GM18526 (cell line): ENCODE data around the gene AVPR2.

Experiments used
- POLR2A ChIP-seq: IDR thresholded peaks from 3 replicates; pipeline ENCODE4 v1.6.1; 2011; ENCODE audit not compliant: insufficient read length; ENCODE audit errors: extremely low read depth

Gene AVPR2

GRCh38 chrX:153889123-153889522 lies 15.3 kb upstream of the AVPR2 start:
- no peak for TF ChIP-seq POLR2A

GRCh38 chrX:153897899-153898298 lies 6.6 kb upstream of the AVPR2 start:
- no peak for TF ChIP-seq POLR2A

- TF ChIP-seq POLR2A = no peak
These were observed 3.4 kb upstream of the AVPR2 start for GRCh38 chrX:153900831-153901752.

- no peak for TF ChIP-seq POLR2A
These were observed 2.7 kb upstream of the AVPR2 start for GRCh38 chrX:153901753-153902140.

- no peak for TF ChIP-seq POLR2A
These were observed 2.1 kb upstream of the AVPR2 start for GRCh38 chrX:153902385-153902784.

- TF ChIP-seq POLR2A = no peak
These were observed 1.1 kb upstream of the AVPR2 start for GRCh38 chrX:153903238-153903980.

- TF ChIP-seq POLR2A = no peak
These were observed 1.1 kb downstream of the AVPR2 start for GRCh38 chrX:153905481-153906095.

GRCh38 chrX:153906126-153906917 lies 1.8 kb downstream of the AVPR2 start:
- TF ChIP-seq POLR2A = no peak

GRCh38 chrX:153907456-153907855 lies 3.0 kb downstream of the AVPR2 start:
- no peak for TF ChIP-seq POLR2A

- no peak for TF ChIP-seq POLR2A
These were observed 3.9 kb downstream of the AVPR2 start for GRCh38 chrX:153908219-153908860.

GRCh38 chrX:153909024-153909979 lies 4.8 kb downstream of the AVPR2 start:
- TF ChIP-seq POLR2A = no peak

GRCh38 chrX:153909980-153910360 lies 5.5 kb downstream of the AVPR2 start:
- no peak for TF ChIP-seq POLR2A

- no peak for TF ChIP-seq POLR2A
These were observed 6.0 kb downstream of the AVPR2 start for GRCh38 chrX:153910446-153910845.
